Pancreas (tissue), 10 donors: ENCODE data around the gene ARL3. TPM values are rescaled to one million over a fixed set of nuclear protein-coding genes. Genes with fewer than 3 reads are reported as not detected.
A peak's percentile ranks its signal among the peaks of the same experiment; 100 is the strongest.

Experiments
- ATAC-seq, 4 donors: fragments of 200-7000 bp; cut with Tn5 transposase; one replicate each; pipeline versions ENCODE4 v1.8.0 to v1.9.1; 2020; ENCODE audit warnings: mild to moderate bottlenecking in 4 of 4, moderate library complexity in 4 of 4
- DNase-seq, 6 donors: peaks; one replicate each; pipeline ENCODE4 v3.0.0-alpha.2; 2020
- FAIRE-seq: peaks from 2 replicates; lab custom pipeline; 2012; peaks lifted over from hg19 to GRCh38; lab: Jason Lieb, UNC
- H3K27ac ChIP-seq, 4 donors: fragments of 200-600 bp; sonication (generic); 1 replicate in 3 of 4; 2 replicates in 1 of 4; pipeline versions ENCODE4 v1.5.0 to v1.8.0; 2020
- H3K27me3 ChIP-seq, 4 donors: fragments of 200-600 bp; one replicate each; pipeline ENCODE4 v1.8.0; 2021
- H3K36me3 ChIP-seq, 3 donors: fragments of 200-600 bp; sonication (generic) in 1 of 3; one replicate each; pipeline versions ENCODE4 v1.5.0 to v1.8.0; 2020 to 2021
- H3K4me1 ChIP-seq, 3 donors: fragments of 200-600 bp; one replicate each; pipeline ENCODE4 v1.8.0; 2021
- H3K4me3 ChIP-seq, 4 donors: fragments of 200-600 bp; sonication (generic) in 2 of 4; one replicate each; pipeline versions ENCODE4 v1.5.0 to v1.8.0; 2020 to 2021
- H3K9me3 ChIP-seq, 4 donors: fragments of 200-600 bp; one replicate each; pipeline ENCODE4 v1.8.0; 2021
- WGBS, 2 donors: extraction: QIAGEN DNeasy Blood & Tissue Kit; methylation state at CpG; one replicate each; pipeline ENCODE4 v1.1.7; 2013; 5-methylcytosine and 5-hydroxymethylcytosine counted together
- intact Hi-C, 3 donors: fragments of 100-400 bp; cut with DNase I; formaldehyde crosslinking; loops; one replicate each; pipeline versions ENCODE4 v1.11.1 to v1.14.2; 2022
- polyA plus RNA-seq, 2 donors: library from polyadenylated mRNA; stranded (reverse); fragments of 200-250 nt; gene quantifications; one replicate each; pipeline ENCODE4 v1.2.3, GENCODE V29; 2013
- total RNA-seq, 6 donors: library from RNA; stranded (reverse); fragmentation: NEBNext Ultra II Directional in 4 of 6; extraction: Animal tissue kit (Norgen Biotek cat#: 25700) in 4 of 6; gene quantifications; one replicate each; pipeline versions ENCODE4 v1.2.1 to v1.2.4, GENCODE V29; 2021 to 2023
- TF ChIP-seq, protein P1 (sequence below), 4 donors: fragments of 200-600 bp; sonication (generic) in 3 of 4; IDR thresholded peaks; one replicate each; pipeline versions ENCODE4 v1.5.0 to v1.8.0; 2021; ENCODE audit warnings: antibody characterized with exemption in 4 of 4
- donor health status: healthy with polysubstance abuse.
- donor health status: DM: no; HTN: no; CAD: no; lungs with moderate emphysema.
- donor health status: DM: no; HTN: no; CAD: no.
- donor health status: control.
- donor health status: control.
- donor health status: Bipolar disorder and iron deficiency.
- donor health status: DM: yes; HTN: yes; CAD: no.
- donor health status: DM: no; HTN: no; CAD: no.
- donor health status: DM: no; HTN: no; CAD: no.
- donor health status: DM: yes; HTN: yes; CAD: no.

ARL3 gene
- total and polyA plus RNA-seq, 8 donors, result 2.4 to 8.0 (median 3.1) TPM

DNA sequence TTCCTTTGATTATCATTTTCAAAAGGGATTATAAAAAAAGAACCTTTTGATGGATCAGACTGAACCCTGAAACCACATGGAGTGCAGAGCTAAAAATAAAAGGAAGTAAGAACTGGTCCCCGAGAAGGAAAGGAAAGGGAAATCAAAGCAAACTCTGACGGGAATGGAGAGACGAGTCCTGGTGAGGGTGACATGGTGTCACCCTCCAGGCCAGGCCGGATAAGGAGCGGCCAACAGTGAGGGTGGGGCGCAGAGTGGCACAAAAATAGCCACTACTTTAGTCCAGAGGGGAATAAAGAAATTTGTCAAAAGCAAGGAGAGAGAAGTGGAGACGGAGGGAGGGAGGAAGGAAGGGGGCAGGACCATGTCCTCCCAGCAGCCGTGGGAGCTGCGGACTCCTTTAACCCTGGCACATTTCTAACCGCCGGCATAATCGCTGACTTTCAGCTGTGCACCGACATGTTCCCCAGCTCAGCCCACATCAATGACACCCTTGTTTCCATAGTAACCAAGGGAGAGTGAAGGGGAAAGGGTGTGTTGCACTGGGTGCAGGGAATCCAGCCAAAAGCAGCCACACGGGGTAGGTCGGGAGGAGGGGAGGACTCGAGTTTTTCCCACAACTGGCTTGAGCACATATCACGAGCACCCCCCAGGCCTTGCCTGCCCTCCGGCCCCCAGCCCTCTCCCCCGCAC is 40.2 kb downstream of the ARL3 start:
- FAIRE-seq (no peak), DNase-seq (peak in 2 of 6 donors; percentile 49 to 55), ATAC-seq (peak in 3 of 4 donors; percentile 2 to 41 (median 20))
- Histone ChIP-seq H3K36me3 (no peaks in the 10 kb centered on the region), H3K9me3 (no peaks in the 10 kb centered on the region), H3K27me3 (no peaks in the 10 kb centered on the region), H3K27ac (peak overlapping the region in 2 of 4 donors; percentile 24 to 53), H3K4me1 (peaks cover 4 to 29% (median 12%) of the 10 kb centered on the region in 3 donors), H3K4me3 (peak overlapping the region in 1 of 4 donors; percentile 11)
- TF ChIP-seq, protein P1, sequence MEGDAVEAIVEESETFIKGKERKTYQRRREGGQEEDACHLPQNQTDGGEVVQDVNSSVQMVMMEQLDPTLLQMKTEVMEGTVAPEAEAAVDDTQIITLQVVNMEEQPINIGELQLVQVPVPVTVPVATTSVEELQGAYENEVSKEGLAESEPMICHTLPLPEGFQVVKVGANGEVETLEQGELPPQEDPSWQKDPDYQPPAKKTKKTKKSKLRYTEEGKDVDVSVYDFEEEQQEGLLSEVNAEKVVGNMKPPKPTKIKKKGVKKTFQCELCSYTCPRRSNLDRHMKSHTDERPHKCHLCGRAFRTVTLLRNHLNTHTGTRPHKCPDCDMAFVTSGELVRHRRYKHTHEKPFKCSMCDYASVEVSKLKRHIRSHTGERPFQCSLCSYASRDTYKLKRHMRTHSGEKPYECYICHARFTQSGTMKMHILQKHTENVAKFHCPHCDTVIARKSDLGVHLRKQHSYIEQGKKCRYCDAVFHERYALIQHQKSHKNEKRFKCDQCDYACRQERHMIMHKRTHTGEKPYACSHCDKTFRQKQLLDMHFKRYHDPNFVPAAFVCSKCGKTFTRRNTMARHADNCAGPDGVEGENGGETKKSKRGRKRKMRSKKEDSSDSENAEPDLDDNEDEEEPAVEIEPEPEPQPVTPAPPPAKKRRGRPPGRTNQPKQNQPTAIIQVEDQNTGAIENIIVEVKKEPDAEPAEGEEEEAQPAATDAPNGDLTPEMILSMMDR (IDR thresholded peaks at IDR 0.05), result no peak
- intact Hi-C loops, result no loop called here
- 43 to 44% methylated on average over 19 of the region's 19 CpGs for WGBS, 2 donors

DNA sequence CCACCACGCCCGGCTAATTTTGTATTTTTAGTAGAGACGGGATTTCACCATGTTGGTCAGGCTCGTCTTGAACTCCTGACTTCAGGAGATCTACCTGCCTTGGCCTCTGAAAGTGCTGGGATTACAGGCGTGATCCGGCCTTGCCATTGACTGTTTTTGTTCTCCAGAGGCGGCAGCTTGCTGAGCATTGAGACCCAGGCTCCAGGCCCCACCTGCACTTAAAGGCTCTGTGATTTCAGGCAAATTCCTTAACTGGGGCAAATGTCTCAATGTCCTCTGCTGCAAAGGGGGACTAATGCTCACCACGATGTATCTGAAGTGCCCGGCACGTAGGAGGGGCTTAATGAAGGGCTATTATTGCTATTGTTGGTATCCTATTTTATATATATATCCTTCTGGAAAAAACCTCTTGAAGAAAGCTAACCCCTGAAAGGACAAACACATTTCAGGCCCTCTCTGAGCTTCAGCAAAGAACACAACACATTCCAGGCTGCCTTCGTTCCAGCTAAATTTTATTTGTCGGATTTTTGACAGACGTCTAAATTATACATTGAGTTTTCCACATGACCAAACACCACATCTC is 40.9 kb downstream of the ARL3 start:
- H3K27ac ChIP-seq, result peak overlapping the region in 2 of 4 donors; percentile 24 to 53
- WGBS, 2 donors, result 87 to 88% methylated on average over 13 of the region's 13 CpGs
- TF ChIP-seq, protein P1 (IDR thresholded peaks at IDR 0.05), result no peak
- ATAC-seq (no peak), DNase-seq (peak in 1 of 6 donors; percentile 23), FAIRE-seq (no peak)
- peaks cover 6 to 29% (median 7%) of the 10 kb centered on the region in 3 donors for H3K4me1 ChIP-seq
- intact Hi-C loops, result no loop called here
- H3K27me3 ChIP-seq, result no peaks in the 10 kb centered on the region
- no peak overlapping the region for H3K4me3 ChIP-seq
- no peaks in the 10 kb centered on the region for H3K36me3 ChIP-seq
- no peaks in the 10 kb centered on the region for H3K9me3 ChIP-seq

DNA sequence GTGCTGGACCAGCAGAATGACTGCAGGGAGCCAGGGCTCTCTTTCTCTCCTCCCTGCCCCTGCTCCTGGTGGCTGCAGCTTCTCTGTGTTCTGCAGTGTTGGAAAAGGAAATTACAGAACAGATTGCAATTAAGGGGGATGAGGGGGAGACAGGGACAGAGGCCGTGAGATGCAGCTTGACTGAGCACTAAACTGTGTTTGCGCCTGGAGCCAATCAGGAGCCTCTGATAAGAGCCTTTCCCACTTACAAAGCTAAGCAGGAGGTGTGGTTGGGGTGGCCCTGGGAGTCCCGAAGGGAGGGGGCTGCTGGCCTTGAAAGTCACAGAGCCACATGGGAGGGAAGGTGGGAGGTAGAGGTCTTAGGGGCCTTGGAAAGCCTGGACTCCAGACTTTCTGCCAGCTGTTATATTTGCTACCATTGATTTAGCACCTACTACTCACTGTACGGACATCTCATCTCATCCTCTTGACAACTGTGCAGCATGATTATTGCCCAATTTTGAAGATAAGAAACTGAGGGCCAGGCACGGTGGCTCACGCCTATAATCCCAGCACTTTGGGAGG is 43.2 kb downstream of the ARL3 start:
- Histone ChIP-seq H3K9me3 (no peaks in the 10 kb centered on the region), H3K27me3 (no peaks in the 10 kb centered on the region), H3K27ac (peak overlapping the region in 1 of 4 donors; percentile 5), H3K4me1 (peaks cover 0 to 19% (median 7%) of the 10 kb centered on the region in 3 donors), H3K36me3 (no peaks in the 10 kb centered on the region), H3K4me3 (no peak overlapping the region)
- 30 to 39% methylated on average over 6 of the region's 6 CpGs for WGBS, 2 donors
- FAIRE-seq, result no peak
- DNase-seq, result peak in 1 of 6 donors; percentile 45
- TF ChIP-seq, protein P1 (IDR thresholded peaks at IDR 0.05), result no peak
- peak in 2 of 4 donors; percentile 14 to 26 for ATAC-seq
- intact Hi-C loops, result no loop called here

DNA sequence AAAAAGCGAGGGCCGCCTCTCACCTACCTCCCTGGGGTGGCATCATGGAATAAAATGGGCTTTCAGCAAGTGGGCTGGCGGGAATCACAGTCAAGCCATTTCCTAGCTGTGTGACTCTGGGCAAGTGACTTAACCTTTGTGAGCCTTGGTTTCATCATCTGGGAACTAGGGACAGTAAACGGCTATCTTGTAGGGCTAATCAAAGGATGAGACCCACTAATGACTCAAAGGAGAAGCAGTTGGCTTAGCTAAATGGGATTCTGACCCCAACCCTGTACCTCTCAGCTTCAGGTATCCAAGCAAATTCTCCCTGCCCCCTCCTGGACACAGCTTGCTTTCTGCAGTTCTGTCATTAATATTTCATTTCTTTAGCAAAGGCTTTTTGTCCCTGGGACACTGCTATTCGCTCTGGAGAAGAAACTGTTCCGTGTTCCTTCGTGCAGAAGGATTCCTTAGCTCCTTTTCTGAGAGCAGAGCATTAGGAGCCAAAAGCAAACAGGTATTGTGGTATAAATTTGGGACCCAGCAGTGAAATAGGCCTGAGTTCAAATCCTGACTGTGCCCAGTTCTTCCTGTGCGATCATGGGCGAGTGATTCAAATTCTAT is 44.0 kb downstream of the ARL3 start:
- Histone ChIP-seq H3K4me3 (no peak overlapping the region), H3K27me3 (no peaks in the 10 kb centered on the region), H3K4me1 (peaks cover 0 to 19% (median 7%) of the 10 kb centered on the region in 3 donors), H3K36me3 (no peaks in the 10 kb centered on the region), H3K9me3 (no peaks in the 10 kb centered on the region), H3K27ac (peak overlapping the region; percentile 68 to 87 (median 78))
- TF ChIP-seq, protein P1 (IDR thresholded peaks at IDR 0.05), result no peak
- FAIRE-seq (no peak), ATAC-seq (peak in 2 of 4 donors; percentile 2 to 18), DNase-seq (peak in 1 of 6 donors; percentile 7)
- WGBS, 2 donors, result 90% methylated on average over 9 of the region's 9 CpGs
- intact Hi-C loops, result no loop called here
